Trophoblast cell (in vitro differentiated cells and primary cell): Measurements from ENCODE around the gene GALNT7.
"Not testable (repeated sequence)": the region's sequence is repeated elsewhere in the genome, so short reads cannot be mapped to it uniquely, and the experiment has no call there.

Source experiments
- DNase-seq, 2 donors: peaks; one replicate each; pipeline ENCODE4 v3.0.0-alpha.2; 2016
- H2AFZ ChIP-seq: 2 replicates; pipeline ENCODE4 v1.6.1; 2013; ENCODE audit warnings: low read length, moderate library complexity, mild to moderate bottlenecking; ENCODE audit not compliant: insufficient read depth, poor library complexity
- H2AK5ac ChIP-seq: 2 replicates; pipeline ENCODE4 v1.6.1; 2013; ENCODE audit warnings: mild to moderate bottlenecking, low read length
- H2BK120ac ChIP-seq: 2 replicates; pipeline ENCODE4 v1.6.1; 2013; ENCODE audit warnings: low read length, mild to moderate bottlenecking, moderate library complexity; ENCODE audit not compliant: insufficient read depth, poor library complexity
- H2BK12ac ChIP-seq: 2 replicates; pipeline ENCODE4 v1.6.1; 2013; ENCODE audit warnings: mild to moderate bottlenecking, low read length, moderate library complexity
- H2BK5ac ChIP-seq: 2 replicates; pipeline ENCODE4 v1.6.1; 2013; ENCODE audit warnings: low read length, low read depth, moderate library complexity, mild to moderate bottlenecking; ENCODE audit not compliant: poor library complexity
- H3K14ac ChIP-seq: 2 replicates; pipeline ENCODE4 v1.6.1; 2013; ENCODE audit warnings: mild to moderate bottlenecking, low read length
- H3K18ac ChIP-seq: 2 replicates; pipeline ENCODE4 v1.6.1; 2013; ENCODE audit warnings: mild to moderate bottlenecking, low read length
- H3K23ac ChIP-seq: 2 replicates; pipeline ENCODE4 v1.6.1; 2013; ENCODE audit warnings: low read length
- H3K27ac ChIP-seq: 2 replicates; pipeline ENCODE4 v1.5.1; 2013; ENCODE audit warnings: low read depth, mild to moderate bottlenecking, inconsistent platforms, low read length, moderate library complexity
- H3K27me3 ChIP-seq: 2 replicates; pipeline ENCODE4 v1.6.1; 2013; ENCODE audit warnings: inconsistent platforms, mild to moderate bottlenecking, low read length, moderate library complexity; ENCODE audit not compliant: insufficient read depth
- H3K36me3 ChIP-seq, 2 experiments: 1 replicate in 1 of 2; 2 replicates in 1 of 2; pipeline ENCODE4 v1.6.1; 2013; ENCODE audit warnings: low read length in 2 of 2, mild to moderate bottlenecking in 2 of 2, moderate library complexity in 1 of 2; ENCODE audit not compliant: insufficient read depth in 2 of 2, control insufficient read depth in 1 of 2
- H3K4ac ChIP-seq: 2 replicates; pipeline ENCODE4 v1.6.1; 2013; ENCODE audit warnings: low read depth, mild to moderate bottlenecking, low read length, moderate library complexity
- H3K4me1 ChIP-seq, 2 experiments: 1 replicate in 1 of 2; 2 replicates in 1 of 2; pipeline ENCODE4 v1.6.1; 2013; ENCODE audit warnings: low read length in 2 of 2, mild to moderate bottlenecking in 2 of 2, moderate library complexity in 1 of 2; ENCODE audit not compliant: insufficient read depth in 2 of 2, control insufficient read depth in 1 of 2
- H3K4me2 ChIP-seq: 2 replicates; pipeline ENCODE4 v1.6.1; 2013; ENCODE audit warnings: inconsistent platforms, mild to moderate bottlenecking, low read length, moderate library complexity
- H3K4me3 ChIP-seq: 2 replicates; pipeline ENCODE4 v1.5.1; 2013; ENCODE audit warnings: mild to moderate bottlenecking, low read depth, low read length, inconsistent platforms
- H3K79me1 ChIP-seq: one replicate; pipeline ENCODE4 v1.6.1; 2013; ENCODE audit warnings: low read length
- H3K79me2 ChIP-seq: 2 replicates; pipeline ENCODE4 v1.6.1; 2013; ENCODE audit warnings: low read length, mild to moderate bottlenecking; ENCODE audit not compliant: control insufficient read depth, insufficient read depth, poor library complexity
- H3K9ac ChIP-seq: 2 replicates; pipeline ENCODE4 v1.6.1; 2013; ENCODE audit warnings: mild to moderate bottlenecking, low read length
- H3K9me3 ChIP-seq: 2 replicates; pipeline ENCODE4 v1.6.1; 2013; ENCODE audit warnings: low read depth, mild to moderate bottlenecking, control low read depth, inconsistent platforms, low read length; ENCODE audit not compliant: insufficient read depth
- H4K12ac ChIP-seq: 2 replicates; pipeline ENCODE4 v1.6.1; 2013; ENCODE audit warnings: low read depth, mild to moderate bottlenecking, low read length, moderate library complexity
- H4K8ac ChIP-seq: 2 replicates; pipeline ENCODE4 v1.6.1; 2013; ENCODE audit warnings: low read depth, mild to moderate bottlenecking, low read length, moderate library complexity
- H4K91ac ChIP-seq: one replicate; pipeline ENCODE4 v1.6.1; 2013; ENCODE audit warnings: low read depth, mild to moderate bottlenecking, low read length, moderate library complexity
- WGBS: extraction: QIAGEN DNeasy Blood & Tissue Kit; methylation state at CpG from one replicate; pipeline ENCODE4 v1.1.7; 2013; ENCODE audit warnings: missing lambda C conversion rate; ENCODE audit not compliant: insufficient read length, insufficient coverage; ENCODE audit errors: extremely low coverage; 5-methylcytosine and 5-hydroxymethylcytosine counted together

The GALNT7 gene

DNA sequence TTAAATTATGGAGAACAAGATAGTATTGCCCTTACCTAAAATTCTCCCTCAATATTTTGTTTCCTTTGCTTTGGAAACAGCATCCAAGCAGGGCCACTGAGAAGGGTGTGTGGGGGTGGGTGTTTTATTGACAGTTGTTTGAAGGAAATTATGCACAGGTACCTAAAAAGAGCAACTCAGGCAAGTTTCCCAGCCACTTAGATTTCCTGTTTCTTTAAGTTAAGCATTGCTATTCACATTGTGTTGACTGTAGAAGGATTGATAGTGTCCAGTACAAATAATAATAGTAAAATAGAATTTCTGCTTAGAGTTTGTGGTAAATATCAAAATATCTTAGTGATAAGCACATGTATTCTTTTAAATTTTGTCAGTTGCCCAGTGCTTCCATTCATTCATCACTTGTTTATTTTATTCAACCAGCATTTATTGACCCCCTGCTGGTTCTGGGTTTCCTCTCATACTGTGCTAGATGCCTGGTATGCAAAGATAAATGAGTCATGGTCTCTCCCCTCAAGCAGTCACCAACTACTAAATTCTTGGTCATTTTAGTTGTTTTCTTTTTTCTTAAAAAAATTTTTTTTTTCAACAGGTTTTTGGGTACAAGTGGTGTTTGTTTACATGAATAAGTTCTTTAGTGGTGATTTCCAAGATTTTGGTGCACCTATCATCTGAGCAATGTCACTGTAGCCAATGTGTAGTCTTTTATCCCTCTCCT is 50.0 kb downstream of the GALNT7 start:
- H3K23ac ChIP-seq, result no peak overlapping the region
- H2BK5ac ChIP-seq, result no peak overlapping the region
- H3K79me1 ChIP-seq, result no peaks in the 10 kb centered on the region
- H3K27ac ChIP-seq, result no peak overlapping the region
- H2AFZ ChIP-seq, result no peak overlapping the region
- no peak overlapping the region for H3K4me3 ChIP-seq
- no peaks in the 10 kb centered on the region for H3K9me3 ChIP-seq
- no peak overlapping the region for H4K12ac ChIP-seq
- no peak overlapping the region for H3K14ac ChIP-seq
- H3K9ac ChIP-seq, result no peak overlapping the region
- no peak overlapping the region for H3K18ac ChIP-seq
- H2BK120ac ChIP-seq, result no peak overlapping the region
- no peaks in the 10 kb centered on the region for H3K36me3 ChIP-seq
- no peak overlapping the region for H2BK12ac ChIP-seq
- no peaks in the 10 kb centered on the region for H3K4me1 ChIP-seq
- DNase-seq, result no peak
- no peaks in the 10 kb centered on the region for H3K27me3 ChIP-seq
- no peak overlapping the region for H4K8ac ChIP-seq
- no peak overlapping the region for H3K4me2 ChIP-seq
- no peak overlapping the region for H2AK5ac ChIP-seq
- no peak overlapping the region for H3K4ac ChIP-seq
- no peaks in the 10 kb centered on the region for H3K79me2 ChIP-seq
- no peak overlapping the region for H4K91ac ChIP-seq

DNA sequence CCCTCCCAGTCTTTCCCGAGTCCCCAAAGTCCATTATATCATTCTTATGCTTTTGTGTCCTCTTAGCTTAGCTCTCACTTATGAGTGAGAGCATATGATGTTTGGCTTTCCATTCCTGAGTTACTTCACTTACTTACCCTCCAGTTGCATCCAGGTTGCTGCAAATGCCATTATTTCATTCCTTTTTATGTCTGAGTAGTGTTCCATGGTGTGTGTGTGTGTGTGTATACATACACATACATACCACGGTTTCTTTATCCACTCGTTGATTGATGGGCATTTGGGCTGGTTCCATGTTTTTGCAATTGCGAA is 50.5 kb downstream of the GALNT7 start:
- H2BK12ac ChIP-seq, H2AK5ac ChIP-seq, H4K12ac ChIP-seq, H2AFZ ChIP-seq, H3K36me3 ChIP-seq, H3K4ac ChIP-seq, H3K14ac ChIP-seq, H3K18ac ChIP-seq, DNase-seq, H3K79me1 ChIP-seq, H3K23ac ChIP-seq, H3K27ac ChIP-seq, H3K27me3 ChIP-seq, H3K4me2 ChIP-seq, H2BK5ac ChIP-seq, H3K4me3 ChIP-seq, H4K91ac ChIP-seq, H3K79me2 ChIP-seq, H2BK120ac ChIP-seq, H3K9me3 ChIP-seq, H4K8ac ChIP-seq, H3K9ac ChIP-seq, H3K4me1 ChIP-seq: not testable (repeated sequence)
- WGBS, result no CpG with 5 or more reads among the region's 4 CpGs

DNA sequence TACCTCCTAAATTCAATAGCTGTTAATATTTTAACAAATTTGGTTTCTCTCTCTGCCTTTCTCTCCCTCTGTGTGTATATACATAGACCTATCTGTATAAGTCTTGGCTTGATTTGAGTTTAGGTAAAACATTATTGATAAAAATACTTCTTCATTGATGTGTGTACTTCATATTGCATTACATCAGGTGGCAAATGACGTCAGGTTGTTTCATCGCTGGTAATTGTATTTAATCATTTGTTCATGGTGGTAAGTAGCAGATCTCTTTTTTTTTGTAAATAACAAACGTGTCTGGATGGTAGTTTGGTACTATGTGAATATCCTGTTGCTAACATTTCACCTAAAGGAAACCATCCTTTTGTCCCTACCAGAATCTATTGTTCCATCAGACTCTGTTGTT is 55.1 kb downstream of the GALNT7 start:
- Histone ChIP-seq H3K23ac (no peak overlapping the region), H3K79me2 (no peaks in the 10 kb centered on the region), H2BK5ac (no peak overlapping the region), H4K8ac (no peak overlapping the region), H3K27me3 (no peaks in the 10 kb centered on the region), H3K4ac (no peak overlapping the region), H4K91ac (no peak overlapping the region), H2AFZ (no peak overlapping the region), H3K79me1 (no peaks in the 10 kb centered on the region), H3K9ac (no peak overlapping the region), H2BK120ac (no peak overlapping the region), H4K12ac (no peak overlapping the region), H3K4me1 (no peaks in the 10 kb centered on the region), H2BK12ac (no peak overlapping the region), H3K9me3 (no peaks in the 10 kb centered on the region), H3K18ac (no peak overlapping the region), H3K36me3 (no peaks in the 10 kb centered on the region), H2AK5ac (no peak overlapping the region), H3K4me2 (no peak overlapping the region), H3K4me3 (no peak overlapping the region), H3K27ac (no peak overlapping the region), H3K14ac (no peak overlapping the region)
- no peak for DNase-seq
- WGBS, result no CpG with 5 or more reads among the region's 3 CpGs

DNA sequence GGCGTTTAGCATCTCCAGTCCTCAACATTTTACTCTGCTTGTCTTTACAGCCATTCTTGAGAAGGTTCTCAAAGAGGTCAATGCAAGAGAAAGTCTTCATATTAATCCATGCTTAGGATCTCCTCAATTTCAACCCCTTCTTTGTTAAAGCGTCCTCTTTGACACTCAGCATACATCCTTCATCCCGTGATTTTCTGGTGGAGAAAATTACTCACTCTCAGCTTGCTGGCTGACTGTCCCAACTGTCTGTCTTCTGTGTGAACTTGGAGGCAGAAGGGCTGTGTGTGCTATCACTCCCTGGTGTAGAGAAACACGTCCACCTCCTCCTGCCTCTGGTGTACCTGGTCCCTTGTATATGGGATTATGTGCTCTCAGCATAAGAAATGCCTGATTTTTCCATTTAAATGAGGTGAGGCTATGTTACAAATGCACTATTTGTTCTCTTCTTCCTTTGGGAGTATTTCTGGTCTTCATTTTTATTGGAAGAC is 57.8 kb downstream of the GALNT7 start:
- H3K4me2 ChIP-seq, result no peak overlapping the region

More for the DNA sequence above, 57.8 kb downstream of the GALNT7 start:
- no peak overlapping the region for H4K12ac ChIP-seq
- H2BK120ac ChIP-seq, result no peak overlapping the region
- no peak overlapping the region for H3K4me3 ChIP-seq
- H3K9ac ChIP-seq, result no peak overlapping the region
- H4K8ac ChIP-seq, result no peak overlapping the region
- H3K79me2 ChIP-seq, result no peaks in the 10 kb centered on the region
- H3K36me3 ChIP-seq, result no peaks in the 10 kb centered on the region
- H2AFZ ChIP-seq, result no peak overlapping the region
- no peak overlapping the region for H2BK5ac ChIP-seq
- no peak overlapping the region for H2AK5ac ChIP-seq
- DNase-seq, result no peak
- no peaks in the 10 kb centered on the region for H3K9me3 ChIP-seq
- no peaks in the 10 kb centered on the region for H3K4me1 ChIP-seq
- H4K91ac ChIP-seq, result no peak overlapping the region
- no peak overlapping the region for H3K27ac ChIP-seq
- H3K23ac ChIP-seq, result no peak overlapping the region
- no CpG with 5 or more reads among the region's 4 CpGs for WGBS
- H3K4ac ChIP-seq, result no peak overlapping the region
- H3K14ac ChIP-seq, result no peak overlapping the region
- no peak overlapping the region for H3K18ac ChIP-seq
- H3K27me3 ChIP-seq, result no peaks in the 10 kb centered on the region
- H3K79me1 ChIP-seq, result no peaks in the 10 kb centered on the region
- H2BK12ac ChIP-seq, result no peak overlapping the region
